Measurements from ENCODE around the gene RNF166. TPM values are rescaled to one million over a fixed set of nuclear protein-coding genes. Genes with fewer than 3 reads are reported as not detected.

Gene RNF166
- total and polyA plus RNA-seq, 4 donors, result 7.8 to 27.2 (median 23.5) TPM

DNA sequence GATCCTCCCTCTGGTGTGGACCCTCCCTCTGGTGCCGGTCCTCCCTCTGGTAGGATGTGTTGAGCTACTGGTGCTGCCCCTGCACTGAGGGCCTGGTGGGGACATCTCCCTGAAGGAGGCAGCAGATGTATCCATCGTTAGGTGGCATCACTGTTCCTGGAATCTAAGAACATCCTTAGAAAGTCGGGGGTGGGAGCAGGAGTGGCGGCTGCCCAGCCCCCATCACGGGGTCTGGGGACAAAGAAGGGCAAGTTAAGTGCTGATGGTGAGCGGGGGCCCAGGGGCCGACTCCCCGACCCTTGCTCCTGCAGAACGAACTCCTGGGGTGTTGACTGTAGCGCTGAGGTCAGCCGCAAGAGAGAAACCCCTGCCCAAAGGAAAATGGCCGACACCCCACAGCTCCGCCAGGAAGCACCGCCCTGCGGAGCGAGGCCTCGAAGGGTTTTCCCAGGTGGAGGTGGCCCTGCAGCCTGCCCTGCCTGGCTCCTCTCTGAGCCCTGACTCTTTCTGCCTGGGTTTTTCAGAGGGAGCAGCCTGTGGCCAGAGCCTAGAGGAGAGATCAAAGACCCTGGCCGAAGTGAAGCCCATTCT is 5.6 kb upstream of the RNF166 start:
- DNase-seq (ENCODE audit: low read depth in 4 of 6, low spot score in 6 of 6), result no peak
- H3K36me3 ChIP-seq (ENCODE audit: control insufficient read depth, insufficient read depth, low read length), result peaks cover 83% of the 10 kb centered on the region
- WGBS (ENCODE audit: insufficient coverage), result 69% methylated on average over 18 of the region's 18 CpGs

DNA sequence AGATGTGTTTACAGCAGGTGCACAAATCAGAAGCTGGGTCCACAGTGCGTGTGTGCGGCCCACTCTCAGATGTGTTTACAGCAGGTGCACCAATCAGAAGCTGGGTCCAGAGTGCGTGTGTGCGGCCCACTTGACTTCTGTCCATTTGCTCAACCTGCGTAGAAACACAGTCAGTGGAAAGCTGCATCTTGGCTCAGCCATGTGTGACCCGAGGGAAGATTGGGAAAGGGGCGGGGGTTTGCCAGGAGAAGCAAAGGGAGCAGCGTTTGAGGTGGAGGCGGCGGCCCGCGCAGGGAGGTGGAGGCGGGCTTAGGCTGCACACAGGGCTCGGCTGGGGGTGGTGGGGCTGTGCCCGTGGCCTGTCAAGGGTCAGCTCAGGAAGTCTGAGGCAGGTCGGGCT is 4.3 kb upstream of the RNF166 start:
- WGBS (ENCODE audit: insufficient coverage), result 83% methylated on average over 15 of the region's 16 CpGs
- DNase-seq (ENCODE audit: low read depth in 4 of 6, low spot score in 6 of 6), result no peak

More for the DNA sequence above, 5.6 kb upstream of the RNF166 start:
- H3K9me3 ChIP-seq (ENCODE audit: control insufficient read depth, insufficient read depth, low read length), result no peaks in the 10 kb centered on the region
- no peak overlapping the region for H3K4me3 ChIP-seq (ENCODE audit: low read depth, low read length)
- H3K27ac ChIP-seq (ENCODE audit: low read depth, low read length), result no peak overlapping the region
- no peaks in the 10 kb centered on the region for H3K27me3 ChIP-seq (ENCODE audit: control insufficient read depth, insufficient read depth, low read length)
- peaks cover 14% of the 10 kb centered on the region for H3K4me1 ChIP-seq (ENCODE audit: control insufficient read depth, insufficient read depth, low read length)

DNA sequence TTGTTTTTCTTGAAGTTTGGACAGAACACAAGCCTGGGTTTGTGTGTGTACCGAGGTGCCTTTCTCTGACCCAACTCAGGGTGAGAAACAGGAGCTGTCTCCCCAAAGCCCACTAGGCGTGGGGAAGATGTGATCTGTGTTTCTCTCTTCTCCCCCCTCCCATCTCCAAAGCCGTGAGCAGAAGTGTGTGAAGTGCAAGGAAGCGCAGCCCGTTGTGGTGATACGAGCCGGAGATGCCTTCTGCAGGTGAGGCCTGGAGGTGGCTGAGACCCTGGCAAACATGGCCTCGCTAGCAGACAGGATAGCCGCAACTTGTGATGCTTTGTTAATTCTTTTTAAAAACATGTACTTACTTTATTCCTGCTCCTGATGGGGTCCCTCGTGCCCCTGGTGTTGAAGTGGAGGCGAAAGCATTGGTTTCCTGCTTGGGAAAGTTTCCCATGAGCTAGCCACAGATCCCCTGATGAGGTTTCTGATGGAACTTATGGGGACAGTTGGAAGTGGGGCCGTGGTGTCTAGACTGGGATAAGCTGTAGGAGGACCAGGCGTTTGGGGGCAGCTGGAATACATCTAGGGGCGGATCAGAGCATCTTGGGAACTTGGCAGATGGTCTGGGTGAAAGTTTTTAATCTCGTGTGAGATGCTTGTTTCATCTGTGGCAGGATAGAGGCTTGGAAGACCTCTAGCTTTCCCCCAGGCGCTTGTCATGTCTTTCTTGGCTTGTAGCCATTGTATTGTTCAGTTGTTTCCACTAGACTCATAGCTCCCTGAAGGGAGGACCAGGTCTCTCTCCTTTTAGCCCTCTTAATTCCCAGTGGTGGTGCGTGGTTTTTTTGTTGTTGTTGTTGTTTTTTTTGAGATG is 988 bp upstream of the RNF166 start:
- H3K27me3 ChIP-seq (ENCODE audit: control insufficient read depth, insufficient read depth, low read length), result no peaks in the 10 kb centered on the region
- WGBS (ENCODE audit: insufficient coverage), result 39% methylated on average over 9 of the region's 17 CpGs
- H3K4me1 ChIP-seq (ENCODE audit: control insufficient read depth, insufficient read depth, low read length), result peaks cover 45% of the 10 kb centered on the region
- no peak overlapping the region for H3K27ac ChIP-seq (ENCODE audit: low read depth, low read length)
- DNase-seq (ENCODE audit: low read depth in 4 of 6, low spot score in 6 of 6), result no peak
- H3K36me3 ChIP-seq (ENCODE audit: control insufficient read depth, insufficient read depth, low read length), result peaks cover 58% of the 10 kb centered on the region
- peak overlapping the region; percentile 78 for H3K4me3 ChIP-seq (ENCODE audit: low read depth, low read length)
- H3K9me3 ChIP-seq (ENCODE audit: control insufficient read depth, insufficient read depth, low read length), result no peaks in the 10 kb centered on the region

More for the DNA sequence above, 4.3 kb upstream of the RNF166 start:
- Histone ChIP-seq H3K27ac (ENCODE audit: low read depth, low read length) (no peak overlapping the region), H3K4me3 (ENCODE audit: low read depth, low read length) (no peak overlapping the region), H3K27me3 (ENCODE audit: control insufficient read depth, insufficient read depth, low read length) (no peaks in the 10 kb centered on the region), H3K4me1 (ENCODE audit: control insufficient read depth, insufficient read depth, low read length) (peaks cover 18% of the 10 kb centered on the region), H3K9me3 (ENCODE audit: control insufficient read depth, insufficient read depth, low read length) (no peaks in the 10 kb centered on the region), H3K36me3 (ENCODE audit: control insufficient read depth, insufficient read depth, low read length) (peaks cover 70% of the 10 kb centered on the region)

DNA sequence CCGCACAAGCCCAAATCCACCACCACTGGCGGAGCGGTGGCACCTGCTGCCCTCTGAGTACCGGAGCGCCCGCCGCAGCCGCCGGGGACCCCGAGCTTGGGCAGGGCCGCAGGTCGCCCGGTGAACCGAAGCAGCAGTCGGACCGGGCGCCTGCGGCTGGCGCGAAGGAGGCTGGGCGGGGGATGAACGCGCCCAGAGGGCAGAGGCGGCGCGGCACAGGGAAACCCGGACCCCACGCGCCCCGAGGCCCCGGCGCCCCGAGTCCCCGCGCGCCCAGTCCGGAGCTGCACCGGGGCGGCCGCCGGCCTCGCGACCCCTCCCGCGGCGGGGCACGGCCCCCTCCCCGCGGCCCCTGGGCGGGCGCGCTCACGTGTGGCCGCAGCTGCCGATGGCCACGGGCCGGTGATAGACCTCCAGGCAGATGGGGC is 393 bp downstream of the RNF166 start:
- Histone ChIP-seq H3K27ac (ENCODE audit: low read depth, low read length) (no peak overlapping the region), H3K27me3 (ENCODE audit: control insufficient read depth, insufficient read depth, low read length) (no peaks in the 10 kb centered on the region), H3K4me3 (ENCODE audit: low read depth, low read length) (peak overlapping the region; percentile 36), H3K36me3 (ENCODE audit: control insufficient read depth, insufficient read depth, low read length) (peaks cover 59% of the 10 kb centered on the region), H3K9me3 (ENCODE audit: control insufficient read depth, insufficient read depth, low read length) (no peaks in the 10 kb centered on the region), H3K4me1 (ENCODE audit: control insufficient read depth, insufficient read depth, low read length) (peaks cover 57% of the 10 kb centered on the region)
- WGBS (ENCODE audit: insufficient coverage), result under 1% methylated on average over 57 of the region's 57 CpGs
- peak in 1 of 6 donors; percentile 15 for DNase-seq (ENCODE audit: low read depth in 4 of 6, low spot score in 6 of 6)

DNA sequence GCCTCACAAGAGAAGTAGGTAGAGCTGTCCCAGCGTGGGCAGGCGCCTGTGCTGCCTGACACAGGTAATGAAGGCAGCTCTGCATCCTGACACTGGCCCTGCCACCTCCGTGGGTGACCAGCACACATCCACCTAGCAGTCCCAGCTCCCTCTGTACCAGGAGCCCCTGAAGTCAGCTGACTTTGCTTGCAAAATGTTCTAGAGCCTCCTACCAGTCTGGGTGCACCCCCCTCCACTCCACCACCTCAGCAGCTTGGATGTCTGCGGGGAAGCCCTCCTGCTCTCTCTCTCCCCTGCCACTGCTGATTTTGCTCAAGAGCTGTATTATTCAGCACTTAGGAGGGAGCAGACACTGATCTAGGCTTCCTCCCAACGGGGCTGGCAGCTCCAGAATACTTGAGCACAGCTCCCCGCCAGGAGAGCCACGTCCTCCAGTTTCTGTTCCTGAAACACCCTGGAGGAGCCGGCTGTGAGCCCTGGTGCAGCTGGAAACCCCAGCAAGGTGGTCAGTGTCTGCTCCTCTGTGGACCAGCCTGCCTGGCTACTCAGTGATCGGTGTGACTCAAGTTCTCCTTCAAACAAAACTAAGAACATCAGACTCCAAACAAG is 1.0 kb downstream of the RNF166 start:
- Histone ChIP-seq H3K27ac (ENCODE audit: low read depth, low read length) (peak overlapping the region; percentile 33), H3K9me3 (ENCODE audit: control insufficient read depth, insufficient read depth, low read length) (no peaks in the 10 kb centered on the region), H3K36me3 (ENCODE audit: control insufficient read depth, insufficient read depth, low read length) (peaks cover 59% of the 10 kb centered on the region), H3K4me3 (ENCODE audit: low read depth, low read length) (peak overlapping the region; percentile 36), H3K27me3 (ENCODE audit: control insufficient read depth, insufficient read depth, low read length) (no peaks in the 10 kb centered on the region), H3K4me1 (ENCODE audit: control insufficient read depth, insufficient read depth, low read length) (peaks cover 63% of the 10 kb centered on the region)
- DNase-seq (ENCODE audit: low read depth in 4 of 6, low spot score in 6 of 6), result peak in 1 of 6 donors; percentile 31
- WGBS (ENCODE audit: insufficient coverage), result 41% methylated on average over 9 of the region's 9 CpGs

DNA sequence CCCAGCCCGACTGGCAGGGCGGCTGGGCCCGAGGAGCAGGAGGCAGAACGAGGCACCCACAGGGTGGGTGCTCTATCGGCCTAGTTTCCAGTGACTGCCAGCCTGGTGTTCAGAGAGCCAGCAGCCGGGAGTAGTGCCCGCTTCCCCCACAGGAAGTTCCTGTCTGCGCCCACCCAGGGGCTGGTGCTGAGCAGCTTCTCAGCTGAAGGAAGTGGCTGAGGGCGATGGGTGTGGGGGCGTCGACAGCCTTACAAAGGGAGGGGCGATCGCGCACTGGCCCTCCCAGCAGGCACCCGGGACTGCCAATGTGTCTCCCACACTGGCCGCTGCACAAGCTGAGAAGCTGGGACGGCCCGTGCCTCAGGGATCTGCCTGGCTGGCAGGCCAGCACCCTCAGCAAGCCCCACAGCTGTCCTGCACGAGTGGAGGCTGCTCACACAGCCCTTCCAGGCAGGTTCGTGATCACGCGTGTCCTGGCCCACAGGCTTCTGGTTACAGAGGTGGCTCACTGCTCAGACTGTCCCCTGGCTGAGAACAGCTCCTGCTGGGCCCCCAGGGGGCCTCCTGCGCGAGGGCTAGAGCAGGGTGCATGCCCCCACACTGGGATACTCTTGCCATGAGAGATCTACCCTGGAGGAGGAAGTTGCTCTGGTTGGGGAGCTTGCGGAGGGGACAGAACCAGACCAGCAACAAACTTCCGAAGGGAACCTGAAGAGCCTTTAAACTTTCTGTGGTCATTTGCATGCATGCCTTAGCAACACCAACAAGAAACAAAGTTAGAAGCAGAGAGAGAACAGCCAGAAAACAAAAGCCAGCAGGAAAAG is 2.5 kb downstream of the RNF166 start:
- Histone ChIP-seq H3K27me3 (ENCODE audit: control insufficient read depth, insufficient read depth, low read length) (no peaks in the 10 kb centered on the region), H3K4me1 (ENCODE audit: control insufficient read depth, insufficient read depth, low read length) (peaks cover 63% of the 10 kb centered on the region), H3K9me3 (ENCODE audit: control insufficient read depth, insufficient read depth, low read length) (no peaks in the 10 kb centered on the region), H3K4me3 (ENCODE audit: low read depth, low read length) (no peak overlapping the region), H3K36me3 (ENCODE audit: control insufficient read depth, insufficient read depth, low read length) (peaks cover 59% of the 10 kb centered on the region), H3K27ac (ENCODE audit: low read depth, low read length) (peak overlapping the region; percentile 15)
- DNase-seq (ENCODE audit: low read depth in 4 of 6, low spot score in 6 of 6), result no peak
- 86% methylated on average over 25 of the region's 26 CpGs for WGBS (ENCODE audit: insufficient coverage)

DNA sequence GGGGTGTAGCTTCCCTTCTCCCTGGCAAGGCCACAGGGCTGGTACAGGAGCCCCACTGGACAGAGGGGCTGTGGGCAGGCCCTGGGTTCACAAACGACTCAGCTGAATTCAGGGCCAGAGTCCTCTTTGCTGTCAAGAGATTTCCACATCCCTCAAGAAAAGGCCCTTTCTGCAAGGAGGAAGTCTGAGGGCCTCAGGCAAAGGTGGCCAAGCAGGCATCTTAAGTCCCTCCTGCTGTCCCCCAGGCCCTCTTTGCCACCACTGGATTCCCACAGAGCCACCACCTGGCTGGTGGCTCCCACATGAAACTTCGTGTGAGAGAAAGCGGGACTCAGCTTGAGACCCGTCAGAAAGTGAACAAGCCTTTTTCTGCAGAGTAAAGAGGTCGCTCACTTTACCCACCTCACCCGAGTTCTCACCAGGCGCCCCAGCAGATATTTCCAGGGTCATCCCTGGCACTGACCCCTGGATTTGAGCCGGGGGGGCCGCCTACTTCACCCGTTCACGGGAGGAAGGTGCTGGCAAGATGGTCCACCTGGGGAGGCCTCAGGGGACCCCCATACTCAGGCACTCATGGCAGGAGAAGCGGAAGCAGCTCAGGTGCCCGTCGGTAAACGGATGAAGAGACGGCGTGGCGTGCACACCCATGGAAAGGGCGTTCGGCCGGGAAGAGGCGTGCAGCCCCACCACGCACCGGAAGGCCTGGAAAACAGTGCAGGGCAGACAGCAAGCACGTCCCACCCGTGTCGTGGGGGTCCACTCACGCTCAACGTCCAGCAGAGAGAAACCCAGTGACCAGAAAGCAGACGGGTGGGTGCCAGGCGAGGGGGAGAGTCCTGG is 3.6 kb downstream of the RNF166 start:
- 88% methylated on average over 31 of the region's 31 CpGs for WGBS (ENCODE audit: insufficient coverage)
- DNase-seq (ENCODE audit: low read depth in 4 of 6, low spot score in 6 of 6), result no peak

DNA sequence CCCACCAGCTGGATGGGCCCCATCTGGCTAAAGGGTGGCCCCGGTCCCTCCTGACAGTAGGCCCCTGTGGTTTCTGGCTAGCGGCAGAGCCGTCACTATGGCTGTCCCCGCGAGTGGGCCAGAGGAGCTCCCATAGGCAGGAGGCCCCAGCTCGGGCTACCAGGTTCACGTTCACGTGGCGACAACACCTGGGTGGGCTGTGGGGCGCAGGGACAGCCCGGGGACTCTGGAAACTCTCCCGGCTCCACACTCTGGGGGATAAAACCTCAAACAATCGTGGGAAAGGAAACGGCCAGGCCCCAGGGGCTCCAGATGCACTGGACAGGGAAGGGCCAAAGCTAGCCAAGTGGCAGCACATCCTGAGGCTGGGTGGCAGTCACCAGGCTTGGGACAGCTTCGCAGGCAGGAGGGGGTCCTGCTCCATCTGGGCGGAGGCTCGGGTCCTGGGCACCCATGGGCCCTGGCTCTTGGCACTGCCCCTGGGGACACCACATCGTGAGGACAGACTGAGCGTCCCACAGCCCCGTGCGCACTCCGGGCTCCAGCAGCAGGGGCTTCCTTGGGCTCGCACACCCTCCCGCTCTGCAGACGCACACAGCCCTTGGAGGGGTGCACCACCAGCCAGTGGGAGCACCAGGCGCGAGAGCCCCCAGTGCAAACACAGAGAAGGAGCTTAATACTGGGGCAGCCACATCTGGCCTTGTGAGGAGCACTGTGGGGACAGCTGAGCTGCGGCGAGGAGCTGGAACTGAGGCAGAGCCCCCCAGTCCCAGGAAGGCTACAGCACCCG is 4.4 kb downstream of the RNF166 start:
- peaks cover 72% of the 10 kb centered on the region for H3K36me3 ChIP-seq (ENCODE audit: control insufficient read depth, insufficient read depth, low read length)
- no peaks in the 10 kb centered on the region for H3K27me3 ChIP-seq (ENCODE audit: control insufficient read depth, insufficient read depth, low read length)
- H3K4me1 ChIP-seq (ENCODE audit: control insufficient read depth, insufficient read depth, low read length), result peaks cover 48% of the 10 kb centered on the region
- no peak overlapping the region for H3K4me3 ChIP-seq (ENCODE audit: low read depth, low read length)
- H3K27ac ChIP-seq (ENCODE audit: low read depth, low read length), result no peak overlapping the region
- no peak for DNase-seq (ENCODE audit: low read depth in 4 of 6, low spot score in 6 of 6)
- H3K9me3 ChIP-seq (ENCODE audit: control insufficient read depth, insufficient read depth, low read length), result no peaks in the 10 kb centered on the region
- 86% methylated on average over 28 of the region's 30 CpGs for WGBS (ENCODE audit: insufficient coverage)

More for the DNA sequence above, 3.6 kb downstream of the RNF166 start:
- H3K4me3 ChIP-seq (ENCODE audit: low read depth, low read length), result no peak overlapping the region
- H3K27me3 ChIP-seq (ENCODE audit: control insufficient read depth, insufficient read depth, low read length), result no peaks in the 10 kb centered on the region
- H3K4me1 ChIP-seq (ENCODE audit: control insufficient read depth, insufficient read depth, low read length), result peaks cover 55% of the 10 kb centered on the region
- H3K36me3 ChIP-seq (ENCODE audit: control insufficient read depth, insufficient read depth, low read length), result peaks cover 64% of the 10 kb centered on the region
- no peak overlapping the region for H3K27ac ChIP-seq (ENCODE audit: low read depth, low read length)
- no peaks in the 10 kb centered on the region for H3K9me3 ChIP-seq (ENCODE audit: control insufficient read depth, insufficient read depth, low read length)

Measured in spinal cord (tissue), 10 donors.